ENCODE results near the gene POP4.
"Not testable (repeated sequence)": the region's sequence is repeated elsewhere in the genome, so short reads cannot be mapped to it uniquely, and the experiment has no call there.

POP4 gene

GRCh38 chr19:29605653-29606419 is at the start of gene POP4:
POP4 (plus strand) TSS chr19:29606283; CDS start chr19:29606319, 36 bp downstream.
- ATAC-seq (replicated peaks; ENCODE audit: extremely low read depth, poor library complexity, severe bottlenecking) (peak; percentile 73), DNase-seq (ENCODE audit: low spot score in 2 of 2) (peak; percentile 94 to 97)
- Mint-ChIP-seq H3K27me3 (no peaks in the 10 kb centered on the region), H3K9me3 (no peaks in the 10 kb centered on the region), H3K36me3 (ENCODE audit: insufficient read depth) (peaks cover 26% of the 10 kb centered on the region), H3K4me1 (peaks cover 24% of the 10 kb centered on the region), H3K27ac (ENCODE audit: low read depth) (peak within 1 kb of the TSS; percentile 100), H3K4me3 (peak within 1 kb of the TSS; percentile 99)

GRCh38 chr19:29559110-29559509 is 47.0 kb upstream of the POP4 start:
- H3K4me1 Mint-ChIP-seq; DNase-seq (ENCODE audit: low spot score in 2 of 2); H3K4me3 Mint-ChIP-seq; H3K27ac Mint-ChIP-seq (ENCODE audit: low read depth); H3K36me3 Mint-ChIP-seq (ENCODE audit: insufficient read depth); ATAC-seq (replicated peaks; ENCODE audit: extremely low read depth, poor library complexity, severe bottlenecking): not testable (repeated sequence)
- Mint-ChIP-seq H3K27me3 (peaks cover 56% of the 10 kb centered on the region), H3K9me3 (peaks cover 11% of the 10 kb centered on the region)

GRCh38 chr19:29559743-29560142 is 46.3 kb upstream of the POP4 start:
- peaks cover 56% of the 10 kb centered on the region for H3K27me3 Mint-ChIP-seq
- DNase-seq (ENCODE audit: low spot score in 2 of 2) (no peak), ATAC-seq (replicated peaks; ENCODE audit: extremely low read depth, poor library complexity, severe bottlenecking) (no peak)
- H3K27ac Mint-ChIP-seq (ENCODE audit: low read depth), result no peak overlapping the region
- H3K4me1 Mint-ChIP-seq, result peaks cover 3% of the 10 kb centered on the region
- H3K4me3 Mint-ChIP-seq, result no peak overlapping the region
- H3K9me3 Mint-ChIP-seq, result peaks cover 6% of the 10 kb centered on the region
- no peaks in the 10 kb centered on the region for H3K36me3 Mint-ChIP-seq (ENCODE audit: insufficient read depth)

GRCh38 chr19:29560313-29561075 is 45.6 kb upstream of the POP4 start:
- Mint-ChIP-seq H3K27ac (ENCODE audit: low read depth) (no peak overlapping the region), H3K9me3 (peaks cover 6% of the 10 kb centered on the region), H3K36me3 (ENCODE audit: insufficient read depth) (no peaks in the 10 kb centered on the region), H3K4me3 (no peak overlapping the region), H3K27me3 (peaks cover 56% of the 10 kb centered on the region), H3K4me1 (peaks cover 11% of the 10 kb centered on the region)
- no peak for ATAC-seq (replicated peaks; ENCODE audit: extremely low read depth, poor library complexity, severe bottlenecking)
- no peak for DNase-seq (ENCODE audit: low spot score in 2 of 2)

- DNase-seq (ENCODE audit: low spot score in 2 of 2) (no peak), ATAC-seq (replicated peaks; ENCODE audit: extremely low read depth, poor library complexity, severe bottlenecking) (no peak)
- Mint-ChIP-seq H3K9me3 (peaks cover 6% of the 10 kb centered on the region), H3K4me1 (peaks cover 19% of the 10 kb centered on the region), H3K4me3 (no peak overlapping the region), H3K27me3 (peaks cover 56% of the 10 kb centered on the region), H3K27ac (ENCODE audit: low read depth) (no peak overlapping the region), H3K36me3 (ENCODE audit: insufficient read depth) (no peaks in the 10 kb centered on the region)
Observed at GRCh38 chr19:29561601-29562000, 44.5 kb upstream of the POP4 start.

- Mint-ChIP-seq H3K27me3 (peaks cover 56% of the 10 kb centered on the region), H3K27ac (ENCODE audit: low read depth) (no peak overlapping the region), H3K9me3 (peaks cover 6% of the 10 kb centered on the region), H3K4me3 (no peak overlapping the region), H3K4me1 (peaks cover 21% of the 10 kb centered on the region), H3K36me3 (ENCODE audit: insufficient read depth) (no peaks in the 10 kb centered on the region)
- DNase-seq (ENCODE audit: low spot score in 2 of 2) (no peak), ATAC-seq (replicated peaks; ENCODE audit: extremely low read depth, poor library complexity, severe bottlenecking) (no peak)
Observed at GRCh38 chr19:29562299-29563297, 43.5 kb upstream of the POP4 start.

GRCh38 chr19:29563486-29564101 is 42.5 kb upstream of the POP4 start:
- no peak for DNase-seq (ENCODE audit: low spot score in 2 of 2)
- peaks cover 1% of the 10 kb centered on the region for H3K9me3 Mint-ChIP-seq
- H3K4me3 Mint-ChIP-seq, result no peak overlapping the region
- no peaks in the 10 kb centered on the region for H3K36me3 Mint-ChIP-seq (ENCODE audit: insufficient read depth)
- peaks cover 21% of the 10 kb centered on the region for H3K4me1 Mint-ChIP-seq
- ATAC-seq (replicated peaks; ENCODE audit: extremely low read depth, poor library complexity, severe bottlenecking), result no peak
- no peak overlapping the region for H3K27ac Mint-ChIP-seq (ENCODE audit: low read depth)
- peaks cover 56% of the 10 kb centered on the region for H3K27me3 Mint-ChIP-seq

GRCh38 chr19:29564574-29565005 is 41.5 kb upstream of the POP4 start:
- H3K27me3 Mint-ChIP-seq, result peaks cover 61% of the 10 kb centered on the region
- H3K4me1 Mint-ChIP-seq, result peaks cover 21% of the 10 kb centered on the region
- ATAC-seq (replicated peaks; ENCODE audit: extremely low read depth, poor library complexity, severe bottlenecking), result no peak

GRCh38 chr19:29565171-29565570 is 40.9 kb upstream of the POP4 start:
- Mint-ChIP-seq H3K27ac (ENCODE audit: low read depth) (no peak overlapping the region), H3K4me3 (no peak overlapping the region), H3K27me3 (peaks cover 67% of the 10 kb centered on the region), H3K36me3 (ENCODE audit: insufficient read depth) (no peaks in the 10 kb centered on the region), H3K9me3 (no peaks in the 10 kb centered on the region), H3K4me1 (peaks cover 21% of the 10 kb centered on the region)
- DNase-seq (ENCODE audit: low spot score in 2 of 2) (no peak), ATAC-seq (replicated peaks; ENCODE audit: extremely low read depth, poor library complexity, severe bottlenecking) (no peak)

More at GRCh38 chr19:29564574-29565005, 41.5 kb upstream of the POP4 start:
- H3K27ac Mint-ChIP-seq (ENCODE audit: low read depth), result no peak overlapping the region
- H3K4me3 Mint-ChIP-seq, result no peak overlapping the region
- H3K9me3 Mint-ChIP-seq, result no peaks in the 10 kb centered on the region
- no peak for DNase-seq (ENCODE audit: low spot score in 2 of 2)
- H3K36me3 Mint-ChIP-seq (ENCODE audit: insufficient read depth), result no peaks in the 10 kb centered on the region

- DNase-seq (ENCODE audit: low spot score in 2 of 2), result no peak
- Mint-ChIP-seq H3K4me3 (no peak overlapping the region), H3K27me3 (peaks cover 80% of the 10 kb centered on the region), H3K9me3 (no peaks in the 10 kb centered on the region), H3K36me3 (ENCODE audit: insufficient read depth) (no peaks in the 10 kb centered on the region), H3K4me1 (peaks cover 21% of the 10 kb centered on the region), H3K27ac (ENCODE audit: low read depth) (no peak overlapping the region)
- ATAC-seq (replicated peaks; ENCODE audit: extremely low read depth, poor library complexity, severe bottlenecking), result no peak
Observed at GRCh38 chr19:29566496-29567054, 39.5 kb upstream of the POP4 start.

GRCh38 chr19:29567366-29567915 is 38.6 kb upstream of the POP4 start:
- H3K36me3 Mint-ChIP-seq (ENCODE audit: insufficient read depth), result no peaks in the 10 kb centered on the region
- H3K4me1 Mint-ChIP-seq, result peaks cover 21% of the 10 kb centered on the region
- H3K4me3 Mint-ChIP-seq, result no peak overlapping the region
- H3K27me3 Mint-ChIP-seq, result peaks cover 80% of the 10 kb centered on the region
- DNase-seq (ENCODE audit: low spot score in 2 of 2) (no peak), ATAC-seq (replicated peaks; ENCODE audit: extremely low read depth, poor library complexity, severe bottlenecking) (no peak)
- no peaks in the 10 kb centered on the region for H3K9me3 Mint-ChIP-seq
- H3K27ac Mint-ChIP-seq (ENCODE audit: low read depth), result no peak overlapping the region
